ENCODE data around the gene GPR150. TPM values are rescaled to one million over a fixed set of nuclear protein-coding genes. Genes with fewer than 3 reads are reported as not detected.

Gene GPR150
- total and polyA plus RNA-seq, 2 experiments from 2014 or later = 0.10 to 0.21 TPM

- Histone ChIP-seq H3K79me2 (replicated peaks; ENCODE audit: insufficient read depth) (no peaks in the 10 kb centered on the region), H3K4me2 (no peak overlapping the region), H3K36me3 (ENCODE audit: insufficient read depth) (no peaks in the 10 kb centered on the region), H3F3A (replicated peaks; ENCODE audit: low read depth) (no peaks in the 10 kb centered on the region), H3K4me3 (no peak overlapping the region), H2AFZ (no peak overlapping the region), H3K27ac (ENCODE audit: low read depth) (no peak overlapping the region), H3K4me1 (ENCODE audit: insufficient read depth) (no peaks in the 10 kb centered on the region), H3K9me2 (ENCODE audit: insufficient read depth) (no peaks in the 10 kb centered on the region), H4K20me1 (replicated peaks; ENCODE audit: insufficient read depth) (no peaks in the 10 kb centered on the region), H3K27me3 (ENCODE audit: insufficient read depth) (no peaks in the 10 kb centered on the region)
- no peak for DNase-seq (ENCODE audit: low spot score)
- TF ChIP-seq POLR2AphosphoS5 (IDR thresholded peaks at IDR 0.05; ENCODE audit: low read depth) = no peak
- TF ChIP-seq REST (IDR thresholded peaks at IDR 0.05; ENCODE audit: unreplicated experiment) = no peak
- no peak for TF ChIP-seq CTCF (conservative IDR thresholded peaks at IDR 0.05; ENCODE audit: low read depth in 2 of 2)
- TF ChIP-seq NANOG (IDR thresholded peaks at IDR 0.05; ENCODE audit: borderline replicate concordance) = no peak
- no peak for TF ChIP-seq STAT1 (IDR thresholded peaks at IDR 0.05; ENCODE audit: unreplicated experiment)
- no peak for TF ChIP-seq ZNF114 (CRISPR knock-in tag; IDR thresholded peaks at IDR 0.05)
- no peak for TF ChIP-seq ZNF331 (CRISPR knock-in tag; IDR thresholded peaks at IDR 0.05; ENCODE audit: low read depth)
- no peak for TF ChIP-seq ZNF462 (CRISPR knock-in tag; IDR thresholded peaks at IDR 0.05)
- no peak for TF ChIP-seq JUNB (IDR thresholded peaks at IDR 0.05; ENCODE audit: unreplicated experiment)
- TF ChIP-seq EZH2phosphoT487 (IDR thresholded peaks at IDR 0.05; ENCODE audit: unreplicated experiment) = no peak
- no peak for TF ChIP-seq ETS1 (IDR thresholded peaks at IDR 0.05)
- TF ChIP-seq EZH2 (IDR thresholded peaks at IDR 0.05; ENCODE audit: low read depth, unreplicated experiment) = no peak
- TF ChIP-seq CREB1 (CRISPR knock-in tag; IDR thresholded peaks at IDR 0.05; ENCODE audit: low read depth) = no peak
- Mint-ChIP-seq H3K9me3 (no peaks in the 10 kb centered on the region), H3K27ac (no peak overlapping the region), H3K36me3 (ENCODE audit: low read depth) (no peaks in the 10 kb centered on the region), H3K27me3 (ENCODE audit: insufficient read depth, low read depth, poor library complexity) (peaks cover 6% of the 10 kb centered on the region), H3K4me1 (no peaks in the 10 kb centered on the region), H3K4me3 (no peak overlapping the region)
- no peak for ATAC-seq
Measured at GRCh38 chr5:95649274-95649673, 29.4 kb downstream of the GPR150 start.
